Stimulated activated CD4-positive, alpha-beta T cell treated with anti-CD3 and anti-CD28 coated beads, Interleukin-4, amount 100 ng/mL, for 4 hours (primary cell): ENCODE results near the gene BRD8.

Experiments
- DNase-seq, 2 experiments: peaks; one replicate each; pipeline ENCODE4 v3.0.0-alpha.2; 2020

The BRD8 gene

GRCh38 chr5:138096997-138097828 is 81.2 kb downstream of the BRD8 start:
- DNase-seq = no peak

- DNase-seq = no peak
These were observed 82.1 kb downstream of the BRD8 start for GRCh38 chr5:138096363-138096762.

GRCh38 chr5:138095100-138095907 is 83.1 kb downstream of the BRD8 start:
- no peak for DNase-seq

- no peak for DNase-seq
These were observed 85.4 kb downstream of the BRD8 start for GRCh38 chr5:138093036-138093435.

GRCh38 chr5:138092301-138092700 is 86.1 kb downstream of the BRD8 start:
- DNase-seq = no peak

GRCh38 chr5:138091685-138092084 is 86.7 kb downstream of the BRD8 start:
- DNase-seq = no peak
